PC-3 (cell line): ENCODE measurements around the gene GFAP. TPM values are rescaled to one million over a fixed set of nuclear protein-coding genes. Genes with fewer than 3 reads are reported as not detected.

ENCODE experiments used
- ATAC-seq: fragments of 200-7000 bp; cut with Tn5 transposase; 2 replicates; pipeline ENCODE4 v1.9.1; 2020; ENCODE audit warnings: mild to moderate bottlenecking, moderate library complexity
- BruUV-seq: library from RNA; stranded (reverse); fragments of 400-500 nt; replicated peaks from 2 replicates; lab custom pipeline; 2021; lab: Mats Ljungman, UMichigan
- CTCF ChIA-PET: fragments of 300-600 bp; sonication (Branson Sonifier 250); formaldehyde crosslinking; loops from one replicate; lab custom pipeline; 2022; ENCODE audit warnings: antibody characterized with exemption; lab: Charles Lee
- POLR2A ChIA-PET: fragments of 300-600 bp; sonication (Branson Sonifier 250); formaldehyde crosslinking; loops from one replicate; lab custom pipeline; 2022; ENCODE audit warnings: antibody characterized with exemption; ENCODE audit not compliant: unreplicated experiment; lab: Charles Lee
- DNase-seq: peaks from one replicate; pipeline ENCODE4 v3.0.0-alpha.2; 2015
- H2AFZ ChIP-seq: fragments of 300-600 bp; sonication (generic); 2 replicates; pipeline ENCODE4 v1.6.0; 2016; ENCODE audit warnings: antibody characterized with exemption, low read length
- H3F3A ChIP-seq: fragments of 300-600 bp; sonication (generic); one replicate; pipeline ENCODE4 v1.6.0; 2017; ENCODE audit warnings: antibody characterized with exemption, low read length, control low read depth, mild to moderate bottlenecking; ENCODE audit not compliant: unreplicated experiment
- H3K27ac ChIP-seq: fragments of 300-600 bp; sonication (generic); 2 replicates; pipeline ENCODE4 v1.5.1; 2016; ENCODE audit warnings: mild to moderate bottlenecking, low read length
- H3K27me3 ChIP-seq: fragments of 300-600 bp; sonication (generic); 2 replicates; pipeline ENCODE4 v1.6.1; 2016; ENCODE audit warnings: low read length, mixed read lengths
- H3K36me3 ChIP-seq: fragments of 300-600 bp; sonication (generic); 2 replicates; pipeline ENCODE4 v1.6.1; 2016; ENCODE audit warnings: low read depth, mixed run types, low read length, mixed read lengths
- H3K4me1 ChIP-seq: fragments of 300-600 bp; sonication (generic); 2 replicates; pipeline ENCODE4 v1.5.1; 2016; ENCODE audit warnings: low read length; ENCODE audit not compliant: insufficient read depth
- H3K4me2 ChIP-seq: fragments of 300-600 bp; sonication (generic); 2 replicates; pipeline ENCODE4 v1.6.0; 2016; ENCODE audit warnings: low read length
- H3K4me3 ChIP-seq: fragments of 300-600 bp; sonication (generic); 2 replicates; pipeline ENCODE4 v1.5.1; 2016; ENCODE audit warnings: mild to moderate bottlenecking, low read length, mixed read lengths
- H3K79me2 ChIP-seq: fragments of 300-600 bp; sonication (generic); 2 replicates; pipeline ENCODE4 v1.6.1; 2017; ENCODE audit warnings: low read length, mixed read lengths
- H3K9ac ChIP-seq: fragments of 300-600 bp; sonication (generic); 2 replicates; pipeline ENCODE4 v1.6.0; 2016; ENCODE audit warnings: mild to moderate bottlenecking, low read length
- H3K9me2 ChIP-seq: fragments of 300-600 bp; sonication (generic); replicated peaks from 2 replicates; pipeline ENCODE4 v1.6.1; 2016; ENCODE audit warnings: mixed run types, low read length, mixed read lengths
- H3K9me3 ChIP-seq: fragments of 300-600 bp; sonication (generic); 2 replicates; pipeline ENCODE4 v1.6.1; 2016; ENCODE audit warnings: low read length, mixed read lengths
- H4K20me1 ChIP-seq: fragments of 300-600 bp; sonication (generic); 2 replicates; pipeline ENCODE4 v1.6.1; 2016; ENCODE audit warnings: low read length, mixed read lengths
- EZH2 ChIP-seq: fragments of 300-600 bp; sonication (generic); IDR thresholded peaks from one replicate; pipeline ENCODE4 v1.6.1; 2017; ENCODE audit warnings: antibody characterized with exemption, mild to moderate bottlenecking, low read length; ENCODE audit not compliant: unreplicated experiment
- EZH2phosphoT487 ChIP-seq: fragments of 300-600 bp; sonication (generic); IDR thresholded peaks from 2 replicates; pipeline ENCODE4 v1.6.1; 2018; ENCODE audit warnings: mild to moderate bottlenecking, antibody characterized with exemption, low read length, borderline replicate concordance
- intact Hi-C: fragments of 100-400 bp; cut with micrococcal nuclease; formaldehyde crosslinking; loops from 2 replicates; pipeline ENCODE4 v1.9.0; 2023
- total RNA-seq: library from RNA; depleted of rRNA; stranded (reverse); fragments of >200 nt; gene quantifications from 2 replicates; pipeline ENCODE4 v1.2.3, GENCODE V29; 2014
- TF ChIP-seq, protein P1 (sequence below): fragments of 300-600 bp; sonication (generic); conservative IDR thresholded peaks from 2 replicates; pipeline ENCODE4 v1.5.1; 2017; ENCODE audit warnings: antibody characterized with exemption, low read depth, mild to moderate bottlenecking, low read length

GFAP gene
- total RNA-seq, 1 experiment from 2014 or later: 0.29 TPM

DNA sequence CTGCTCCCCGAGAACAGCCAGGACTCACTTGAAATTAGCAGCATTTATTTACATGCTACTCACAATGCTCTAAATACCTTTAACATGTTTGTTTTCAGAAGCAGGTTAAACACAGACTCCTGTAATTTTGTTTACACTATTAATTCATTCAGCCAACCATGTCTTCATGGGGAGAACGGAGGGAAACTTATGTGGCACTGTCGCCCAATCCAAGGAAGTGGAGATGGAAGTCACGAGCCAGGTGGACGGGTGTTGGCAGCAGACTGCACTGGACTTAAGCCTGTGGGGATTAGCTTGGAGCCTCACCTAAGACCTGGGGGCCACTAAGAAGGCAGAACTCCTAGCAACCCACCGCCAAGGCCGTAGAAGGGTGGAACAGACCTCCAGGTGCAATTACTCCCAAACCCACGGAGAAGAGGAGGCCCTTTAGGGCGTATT, 8.8 kb upstream of the GFAP start:
- BruUV-seq: no TSS peak
- CTCF ChIA-PET: no interaction called here
- H3F3A ChIP-seq: peaks cover 7% of the 10 kb centered on the region
- H3K27ac ChIP-seq: no peak overlapping the region
- peak; percentile 6; the same call in 1 of the 2 replicates for ATAC-seq
- H3K4me2 ChIP-seq: no peak overlapping the region
- DNase-seq: no peak
- H3K9ac ChIP-seq: no peak overlapping the region
- H3K4me3 ChIP-seq: no peak overlapping the region
- H3K9me2 ChIP-seq: no peaks in the 10 kb centered on the region
- H3K79me2 ChIP-seq: no peaks in the 10 kb centered on the region
- TF ChIP-seq, protein P1, sequence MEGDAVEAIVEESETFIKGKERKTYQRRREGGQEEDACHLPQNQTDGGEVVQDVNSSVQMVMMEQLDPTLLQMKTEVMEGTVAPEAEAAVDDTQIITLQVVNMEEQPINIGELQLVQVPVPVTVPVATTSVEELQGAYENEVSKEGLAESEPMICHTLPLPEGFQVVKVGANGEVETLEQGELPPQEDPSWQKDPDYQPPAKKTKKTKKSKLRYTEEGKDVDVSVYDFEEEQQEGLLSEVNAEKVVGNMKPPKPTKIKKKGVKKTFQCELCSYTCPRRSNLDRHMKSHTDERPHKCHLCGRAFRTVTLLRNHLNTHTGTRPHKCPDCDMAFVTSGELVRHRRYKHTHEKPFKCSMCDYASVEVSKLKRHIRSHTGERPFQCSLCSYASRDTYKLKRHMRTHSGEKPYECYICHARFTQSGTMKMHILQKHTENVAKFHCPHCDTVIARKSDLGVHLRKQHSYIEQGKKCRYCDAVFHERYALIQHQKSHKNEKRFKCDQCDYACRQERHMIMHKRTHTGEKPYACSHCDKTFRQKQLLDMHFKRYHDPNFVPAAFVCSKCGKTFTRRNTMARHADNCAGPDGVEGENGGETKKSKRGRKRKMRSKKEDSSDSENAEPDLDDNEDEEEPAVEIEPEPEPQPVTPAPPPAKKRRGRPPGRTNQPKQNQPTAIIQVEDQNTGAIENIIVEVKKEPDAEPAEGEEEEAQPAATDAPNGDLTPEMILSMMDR: no peak
- TF ChIP-seq EZH2: no peak
- TF ChIP-seq EZH2phosphoT487: no peak
- no peaks in the 10 kb centered on the region for H3K9me3 ChIP-seq
- intact Hi-C loops: loop anchor here (5.0 kb wide), 1 partner anchor 208 kb away; the partner anchor contains the start of gene PLCD3
- 0 out of 2 replicates have a peak, but pooled peaks cover 3% of the 10 kb centered on the region for H3K4me1 ChIP-seq
- H2AFZ ChIP-seq: no peak overlapping the region
- peaks cover 35% of the 10 kb centered on the region for H3K36me3 ChIP-seq
- POLR2A ChIA-PET: no interaction called here
- H3K27me3 ChIP-seq: no peaks in the 10 kb centered on the region
- no peaks in the 10 kb centered on the region for H4K20me1 ChIP-seq

DNA sequence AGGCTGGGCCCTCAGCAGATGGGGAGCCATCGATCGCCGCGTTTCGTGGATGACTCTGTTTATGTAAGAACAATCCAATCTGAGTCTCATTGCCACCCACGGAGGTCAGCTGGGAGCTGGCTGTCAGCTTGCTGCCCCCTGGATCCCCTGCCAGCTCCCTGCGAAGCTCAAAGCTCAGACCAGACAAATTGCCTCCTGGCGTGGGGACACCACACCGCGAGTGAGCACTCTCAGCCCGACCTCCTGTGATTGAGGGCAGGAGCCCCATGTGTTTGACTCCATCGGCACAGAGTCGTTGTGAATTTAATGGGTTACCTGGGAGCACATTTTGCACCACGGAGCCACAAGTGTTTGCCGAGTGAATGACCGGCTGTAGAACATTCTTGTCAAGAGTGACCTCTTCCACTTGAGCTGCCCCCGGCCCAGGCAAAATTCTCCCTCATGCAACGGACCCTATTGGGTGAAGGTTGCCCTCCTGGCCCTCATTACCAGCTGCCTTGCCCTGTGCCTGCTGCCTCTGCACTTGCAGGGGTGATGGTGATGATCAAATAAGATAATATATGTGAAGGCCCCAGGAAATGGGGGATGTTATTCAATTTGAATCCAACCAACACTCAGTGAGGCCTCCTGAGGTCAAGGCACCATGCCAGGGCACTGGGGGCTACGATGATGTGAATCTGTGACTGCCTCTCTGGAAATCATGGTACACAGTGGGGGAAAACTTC, 7.6 kb upstream of the GFAP start:
- TF ChIP-seq, protein P1: no peak
- no peak for TF ChIP-seq EZH2
- no peak for TF ChIP-seq EZH2phosphoT487
- H3K36me3 ChIP-seq: peaks cover 23% of the 10 kb centered on the region
- intact Hi-C loops: loop anchor here (5.0 kb wide), 1 partner anchor 209 kb away; the partner anchor contains the start of gene PLCD3
- no peak overlapping the region for H3K9ac ChIP-seq
- no peak overlapping the region for H2AFZ ChIP-seq
- ATAC-seq: no peak
- no TSS peak for BruUV-seq
- peaks cover 7% of the 10 kb centered on the region for H3F3A ChIP-seq
- no peaks in the 10 kb centered on the region for H3K79me2 ChIP-seq
- H3K4me3 ChIP-seq: no peak overlapping the region
- H3K9me3 ChIP-seq: no peaks in the 10 kb centered on the region
- H4K20me1 ChIP-seq: no peaks in the 10 kb centered on the region
- DNase-seq: no peak
- no peak overlapping the region for H3K4me2 ChIP-seq
- no peaks in the 10 kb centered on the region for H3K9me2 ChIP-seq
- no peaks in the 10 kb centered on the region for H3K27me3 ChIP-seq
- CTCF ChIA-PET: no interaction called here
- POLR2A ChIA-PET: interaction anchor here (0.5 to 0.7 kb wide), 4 partner anchors 18 to 240 kb away, joined by 3 to 18 read pairs (median 4); no protein-coding TSS in a partner anchor
- 0 out of 2 replicates have a peak, but pooled peaks cover 3% of the 10 kb centered on the region for H3K4me1 ChIP-seq
- H3K27ac ChIP-seq: no peak overlapping the region

DNA sequence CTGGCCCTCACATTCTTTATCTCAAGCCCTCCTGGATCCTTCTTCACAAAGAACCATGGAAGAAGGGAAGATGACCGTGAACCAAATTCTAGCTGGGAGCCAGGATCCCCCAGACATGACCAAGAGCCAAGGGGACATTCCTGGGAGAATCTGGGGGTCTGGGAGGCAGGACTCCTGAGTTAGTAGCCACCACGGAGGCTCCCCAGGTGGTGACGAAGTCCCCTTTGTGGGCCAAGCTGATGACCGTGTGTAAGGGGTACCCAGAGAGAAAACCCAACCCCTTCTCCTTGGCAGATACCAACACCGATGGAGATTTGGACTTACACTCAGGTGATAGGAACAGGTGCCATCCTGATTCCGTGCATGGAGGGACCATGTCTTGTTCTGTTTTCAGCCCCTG, 6.8 kb upstream of the GFAP start:
- intact Hi-C loops: loop anchor here (5.0 kb wide), 1 partner anchor 210 kb away; the partner anchor contains the start of gene PLCD3
- no peaks in the 10 kb centered on the region for H3K9me3 ChIP-seq
- H2AFZ ChIP-seq: no peak overlapping the region
- ChIA-PET POLR2A (interaction anchor here (0.6 kb wide), 1 partner anchor 103 kb away, joined by 3 read pairs; no protein-coding TSS in a partner anchor), CTCF (interaction anchor here (0.7 to 2.7 kb wide), 2 partner anchors 55 to 99 kb away, joined by 6 to 45 read pairs; no protein-coding TSS in a partner anchor)
- H4K20me1 ChIP-seq: no peaks in the 10 kb centered on the region
- ATAC-seq: no peak
- DNase-seq: no peak
- no TSS peak for BruUV-seq
- H3K9me2 ChIP-seq: no peaks in the 10 kb centered on the region
- H3K27ac ChIP-seq: no peak overlapping the region
- H3K27me3 ChIP-seq: no peaks in the 10 kb centered on the region
- peaks cover 16% of the 10 kb centered on the region; the same call in 1 of the 2 replicates for H3K36me3 ChIP-seq
- H3F3A ChIP-seq: peaks cover 7% of the 10 kb centered on the region
- H3K4me2 ChIP-seq: no peak overlapping the region
- peaks cover 9% of the 10 kb centered on the region for H3K4me1 ChIP-seq
- H3K9ac ChIP-seq: no peak overlapping the region
- H3K79me2 ChIP-seq: no peaks in the 10 kb centered on the region
- no peak overlapping the region for H3K4me3 ChIP-seq
- no peak for TF ChIP-seq EZH2
- TF ChIP-seq EZH2phosphoT487: no peak
- TF ChIP-seq, protein P1: no peak
